ENCODE measurements around the gene ZCCHC13. TPM values are rescaled to one million over a fixed set of nuclear protein-coding genes. Genes with fewer than 3 reads are reported as not detected.
A peak's percentile ranks its signal among the peaks of the same experiment; 100 is the strongest.

Gene ZCCHC13
- polyA plus RNA-seq, 2 of the 4 experiments (the other 2 are of a cell fraction) = not detected

- TF ChIP-seq MAFK (IDR thresholded peaks at IDR 0.05; ENCODE audit: partially characterized antibody) = no peak
- no peak for TF ChIP-seq POLR2AphosphoS2 (conservative IDR thresholded peaks at IDR 0.05; ENCODE audit: low read length)
- TF ChIP-seq RNF2 (IDR thresholded peaks at IDR 0.05; ENCODE audit: borderline replicate concordance, low read depth) = no peak
- no peak for TF ChIP-seq BHLHE40 (IDR thresholded peaks at IDR 0.05; ENCODE audit: low read depth, low read length)
- TF ChIP-seq PBX3 (IDR thresholded peaks at IDR 0.05) = no peak
- no peak for TF ChIP-seq HOXB5 (CRISPR knock-in tag; IDR thresholded peaks at IDR 0.05)
- TF ChIP-seq HOXB13 (CRISPR knock-in tag; IDR thresholded peaks at IDR 0.05; ENCODE audit: low read depth) = no peak
- no peak for TF ChIP-seq NFE2L2 (conservative IDR thresholded peaks at IDR 0.05; ENCODE audit: low read length)
- peak; percentile 85 for FAIRE-seq
Observed at GRCh38 chrX:74274516-74274915, 29.5 kb upstream of the ZCCHC13 start.

GRCh38 chrX:74277320-74277719, 26.7 kb upstream of the ZCCHC13 start:
- WGBS (ENCODE audit: missing lambda C conversion rate) = 46% methylated on average over 3 of the region's 3 CpGs
- no peak for DNase-seq (ENCODE audit: low read depth in 1 of 2, low spot score in 1 of 2)
- CTCF ChIA-PET = interaction anchor here (0.6 kb wide), 1 partner anchor 153 kb away, joined by 6 read pairs; no protein-coding TSS in a partner anchor
- Histone ChIP-seq H3K4me3 (no peak overlapping the region), H3K4me1 (peaks cover 16% of the 10 kb centered on the region), H3K27ac (no peak overlapping the region), H3K9me3 (no peaks in the 10 kb centered on the region), H3K4me2 (peak overlapping the region; percentile 25; the same call in 1 of the 3 replicates)
- POLR2A ChIA-PET = interaction anchor here (1.0 kb wide), 1 partner anchor 15 kb away, joined by 4 read pairs; no protein-coding TSS in a partner anchor
- TF ChIP-seq ZFP36 (IDR thresholded peaks at IDR 0.05; ENCODE audit: borderline replicate concordance, partially characterized antibody) = no peak
- no peak for TF ChIP-seq NR3C1 (IDR thresholded peaks at IDR 0.05)
- no peak for TF ChIP-seq FOXS1 (CRISPR knock-in tag; IDR thresholded peaks at IDR 0.05)
- no peak for TF ChIP-seq BCL3 (IDR thresholded peaks at IDR 0.05)
- TF ChIP-seq MYC (IDR thresholded peaks at IDR 0.05; ENCODE audit: borderline replicate concordance, low read length) = no peak
- TF ChIP-seq CEBPB (IDR thresholded peaks at IDR 0.05) = no peak
- TF ChIP-seq EP300 (IDR thresholded peaks at IDR 0.05) = no peak
- TF ChIP-seq POLR2AphosphoS2 (conservative IDR thresholded peaks at IDR 0.05; ENCODE audit: low read length) = no peak
- no peak for TF ChIP-seq ZC3H11A (IDR thresholded peaks at IDR 0.05)
- no peak for TF ChIP-seq ESRRA (IDR thresholded peaks at IDR 0.05; ENCODE audit: borderline replicate concordance, low read length)
- TF ChIP-seq CTCF (IDR thresholded peaks at IDR 0.05) = no peak
- no peak for TF ChIP-seq NFE2L2 (conservative IDR thresholded peaks at IDR 0.05; ENCODE audit: low read length)
- TF ChIP-seq RCOR1 (IDR thresholded peaks at IDR 0.05; ENCODE audit: low read depth, low read length) = no peak
- TF ChIP-seq FOSL2 (IDR thresholded peaks at IDR 0.05) = no peak
- no peak for TF ChIP-seq FOSL2 (CRISPR knock-in tag; IDR thresholded peaks at IDR 0.05)
- no peak for TF ChIP-seq CHD4 (IDR thresholded peaks at IDR 0.05; ENCODE audit: borderline replicate concordance)
- no peak for ATAC-seq
- no peak for FAIRE-seq

More at GRCh38 chrX:74274516-74274915, 29.5 kb upstream of the ZCCHC13 start:
- no peaks in the 10 kb centered on the region for H3K9me3 ChIP-seq
- no peak overlapping the region for H3K4me2 ChIP-seq
- 91% methylated on average over 5 of the region's 5 CpGs for WGBS (ENCODE audit: missing lambda C conversion rate)
- no peak overlapping the region for H3K4me3 ChIP-seq
- H3K4me1 ChIP-seq = peaks cover 15% of the 10 kb centered on the region
- H3K27ac ChIP-seq = no peak overlapping the region
- ATAC-seq (no peak), DNase-seq (ENCODE audit: low read depth in 1 of 2, low spot score in 1 of 2) (no peak)
- POLR2A ChIA-PET = no interaction called here
- CTCF ChIA-PET = no interaction called here

All from A549 (cell line).